GM06990 (cell line): ENCODE data around the gene LOC101059915.
"Not testable (repeated sequence)": the region's sequence is repeated elsewhere in the genome, so short reads cannot be mapped to it uniquely, and the experiment has no call there.

ENCODE experiments used
- DNase-seq: peaks from one replicate; pipeline ENCODE4 v3.0.0-alpha.2; 2011; ENCODE audit not compliant: insufficient read length; ENCODE audit errors: extremely low read depth
- H3K27me3 ChIP-seq: replicated peaks from 2 replicates; pipeline ENCODE4 v1.6.0; 2011; ENCODE audit warnings: low read length; ENCODE audit not compliant: control insufficient read depth, insufficient read depth
- H3K36me3 ChIP-seq: 2 replicates; pipeline ENCODE4 v1.5.1; 2011; ENCODE audit warnings: low read length; ENCODE audit not compliant: control insufficient read depth, insufficient read depth
- H3K4me3 ChIP-seq: replicated peaks from 2 replicates; pipeline ENCODE4 v1.5.1; 2011; ENCODE audit warnings: low read depth, mild to moderate bottlenecking, control low read depth, low read length
- CTCF ChIP-seq: IDR thresholded peaks from 2 replicates; pipeline ENCODE4 v1.5.1; 2011; ENCODE audit warnings: low read length, control low read depth, mild to moderate bottlenecking, inconsistent platforms; ENCODE audit not compliant: insufficient read depth, poor library complexity, severe bottlenecking

Gene LOC101059915

GRCh38 chrX:71636438-71637252 is 30.7 kb upstream of the LOC101059915 start:
- Histone ChIP-seq H3K4me3 (no peak overlapping the region), H3K27me3 (no peaks in the 10 kb centered on the region), H3K36me3 (no peaks in the 10 kb centered on the region)
- no peak for TF ChIP-seq CTCF
- DNase-seq = no peak

- H3K4me3 ChIP-seq = no peak overlapping the region
- H3K36me3 ChIP-seq = no peaks in the 10 kb centered on the region
- no peak for DNase-seq
- no peaks in the 10 kb centered on the region for H3K27me3 ChIP-seq
- no peak for TF ChIP-seq CTCF
These were observed 30.1 kb upstream of the LOC101059915 start for GRCh38 chrX:71637253-71637618.

GRCh38 chrX:71637848-71638247 is 29.5 kb upstream of the LOC101059915 start:
- Histone ChIP-seq H3K36me3 (no peaks in the 10 kb centered on the region), H3K4me3 (no peak overlapping the region), H3K27me3 (no peaks in the 10 kb centered on the region)
- no peak for TF ChIP-seq CTCF
- no peak for DNase-seq

GRCh38 chrX:71638409-71638808 is 28.9 kb upstream of the LOC101059915 start:
- Histone ChIP-seq H3K4me3 (no peak overlapping the region), H3K36me3 (no peaks in the 10 kb centered on the region), H3K27me3 (no peaks in the 10 kb centered on the region)
- TF ChIP-seq CTCF = no peak
- DNase-seq = no peak

GRCh38 chrX:71640002-71640401 is 27.3 kb upstream of the LOC101059915 start:
- H3K36me3 ChIP-seq = no peaks in the 10 kb centered on the region
- no peak overlapping the region for H3K4me3 ChIP-seq
- no peak for DNase-seq
- no peaks in the 10 kb centered on the region for H3K27me3 ChIP-seq
- TF ChIP-seq CTCF = no peak

GRCh38 chrX:71644406-71644805 is 22.9 kb upstream of the LOC101059915 start:
- H3K27me3 ChIP-seq, DNase-seq, H3K36me3 ChIP-seq: not testable (repeated sequence)

More at GRCh38 chrX:71644406-71644805, 22.9 kb upstream of the LOC101059915 start:
- H3K4me3 ChIP-seq = not testable (repeated sequence)
